ENCODE measurements around the gene TIPARP.
"Not testable (repeated sequence)": the region's sequence is repeated elsewhere in the genome, so short reads cannot be mapped to it uniquely, and the experiment has no call there.

TIPARP gene

DNA sequence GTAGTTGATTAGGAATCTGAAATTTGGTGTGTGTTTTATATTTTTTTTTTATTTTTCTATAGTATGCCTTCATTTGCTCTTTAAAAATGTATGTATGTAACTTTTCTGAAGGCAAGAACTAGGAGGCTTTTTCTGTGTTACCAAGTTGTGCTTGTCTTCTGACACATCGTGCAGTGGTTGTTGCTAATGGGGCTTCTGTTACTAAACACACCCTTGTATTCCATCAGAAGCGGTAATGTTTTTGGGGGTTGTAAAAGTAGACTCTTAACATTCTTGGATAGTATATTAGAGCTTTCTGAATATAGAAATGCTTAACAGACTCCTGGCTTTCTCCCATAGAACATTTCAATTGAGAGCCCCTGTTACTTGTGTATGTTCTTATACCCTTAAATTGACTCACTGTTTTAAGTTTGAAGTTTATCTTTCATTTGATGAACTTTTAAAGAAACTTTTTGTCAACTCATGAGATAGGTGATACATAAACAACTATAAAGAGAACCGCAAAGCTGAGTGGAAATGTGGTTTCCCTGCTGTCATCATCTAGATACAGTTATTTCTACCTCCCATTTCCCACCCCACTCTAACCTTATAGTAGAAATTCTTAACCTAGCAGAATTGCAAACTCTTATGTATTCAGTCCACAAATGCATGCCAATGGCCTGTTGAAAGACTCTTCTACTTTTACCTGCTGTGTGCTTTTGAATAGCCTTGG lies 2.5 kb downstream of the TIPARP start:
- DNase-seq, result no peak

DNA sequence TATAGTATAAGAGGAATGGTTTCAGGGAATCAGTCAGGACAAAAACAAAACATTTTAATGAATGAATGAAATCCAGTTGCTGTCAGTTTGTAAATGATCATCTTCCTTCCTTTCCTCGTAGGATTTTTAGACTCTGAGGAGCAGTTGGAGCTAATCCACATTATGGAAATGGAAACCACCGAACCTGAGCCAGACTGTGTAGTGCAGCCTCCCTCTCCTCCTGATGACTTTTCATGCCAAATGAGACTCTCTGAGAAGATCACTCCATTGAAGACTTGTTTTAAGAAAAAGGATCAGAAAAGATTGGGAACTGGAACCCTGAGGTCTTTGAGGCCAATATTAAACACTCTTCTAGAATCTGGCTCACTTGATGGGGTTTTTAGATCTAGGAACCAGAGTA lies 3.1 kb downstream of the TIPARP start:
- DNase-seq, result no peak

DNA sequence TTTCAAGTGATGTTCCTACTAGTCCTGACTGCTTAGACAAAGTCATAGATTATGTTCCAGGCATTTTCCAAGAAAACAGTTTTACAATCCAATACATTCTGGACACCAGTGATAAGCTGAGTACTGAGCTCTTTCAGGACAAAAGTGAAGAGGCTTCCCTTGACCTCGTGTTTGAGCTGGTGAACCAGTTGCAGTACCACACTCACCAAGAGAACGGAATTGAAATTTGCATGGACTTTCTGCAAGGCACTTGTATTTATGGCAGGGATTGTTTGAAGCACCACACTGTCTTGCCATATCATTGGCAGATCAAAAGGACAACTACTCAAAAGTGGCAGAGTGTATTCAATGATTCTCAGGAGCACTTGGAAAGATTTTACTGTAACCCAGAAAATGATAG lies 3.8 kb downstream of the TIPARP start:
- DNase-seq, result no peak

DNA sequence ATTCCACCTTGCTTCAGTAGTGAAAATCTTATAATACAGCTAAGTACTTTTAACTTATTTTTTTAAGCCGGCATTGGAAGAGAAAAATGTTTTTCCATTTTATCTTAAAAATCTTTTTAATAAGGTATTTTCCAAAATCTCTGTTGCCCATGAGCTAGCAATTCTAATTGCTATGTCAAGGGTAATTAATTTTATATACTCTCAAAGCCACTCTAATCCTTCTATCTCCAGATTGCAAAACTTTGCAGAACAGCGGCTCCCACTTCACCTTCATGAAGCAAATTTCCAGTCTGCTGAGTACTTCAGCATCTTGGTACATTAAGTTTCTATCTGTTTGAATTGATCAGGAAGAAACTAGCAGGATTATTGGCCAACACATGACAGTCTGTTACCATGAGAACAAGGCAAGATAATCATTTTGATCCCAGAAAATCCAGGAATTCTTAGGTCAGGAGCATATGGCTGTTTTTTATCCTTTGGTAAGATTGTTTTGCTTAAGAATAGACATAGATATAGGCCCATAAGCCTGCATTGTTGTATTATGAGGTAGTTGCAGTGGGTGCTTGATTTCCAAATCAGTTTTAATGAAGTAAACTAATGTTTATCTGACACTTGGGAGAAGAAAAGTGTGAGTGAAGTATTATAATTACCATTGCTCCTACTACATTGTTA lies 6.0 kb downstream of the TIPARP start:
- no peak for DNase-seq

DNA sequence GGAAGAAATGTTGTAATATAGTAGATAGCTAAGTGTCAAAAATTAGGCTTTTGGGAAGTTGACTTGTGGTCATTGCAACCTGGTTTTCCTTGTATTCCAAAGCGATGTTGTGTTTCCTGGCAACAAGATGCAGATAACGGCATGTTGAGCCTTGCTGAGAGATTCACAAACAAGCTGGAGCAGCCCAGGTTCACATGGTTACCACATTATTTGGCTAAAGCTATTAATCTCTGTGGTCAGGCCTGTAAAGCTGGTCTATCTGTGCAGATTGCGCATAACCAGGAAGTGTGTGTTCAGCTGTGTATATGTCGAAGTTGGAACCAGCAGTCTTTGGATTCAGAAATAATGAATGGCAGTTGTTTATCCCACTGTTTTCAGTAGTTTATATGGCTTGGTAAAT lies 6.6 kb downstream of the TIPARP start:
- peak; percentile 62 for DNase-seq

DNA sequence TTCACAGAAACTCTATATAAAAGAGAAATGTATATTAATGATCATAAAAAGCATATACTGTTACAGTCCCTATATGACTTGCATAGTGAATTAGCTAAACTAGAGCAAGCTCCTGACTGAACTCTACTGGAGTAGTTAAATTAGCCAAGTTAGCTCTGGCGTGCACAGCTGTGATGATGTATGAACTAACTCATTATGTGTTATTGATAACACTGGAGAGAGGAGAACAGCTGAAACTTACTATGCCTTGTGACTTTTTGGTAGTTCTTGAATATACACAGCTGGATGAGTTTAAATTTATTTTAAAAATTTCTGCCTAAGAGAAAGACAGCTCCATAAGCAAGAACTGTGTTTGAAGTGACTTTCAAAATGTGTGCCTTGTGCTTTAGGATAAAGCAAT lies 8.1 kb downstream of the TIPARP start:
- DNase-seq, result no peak

DNA sequence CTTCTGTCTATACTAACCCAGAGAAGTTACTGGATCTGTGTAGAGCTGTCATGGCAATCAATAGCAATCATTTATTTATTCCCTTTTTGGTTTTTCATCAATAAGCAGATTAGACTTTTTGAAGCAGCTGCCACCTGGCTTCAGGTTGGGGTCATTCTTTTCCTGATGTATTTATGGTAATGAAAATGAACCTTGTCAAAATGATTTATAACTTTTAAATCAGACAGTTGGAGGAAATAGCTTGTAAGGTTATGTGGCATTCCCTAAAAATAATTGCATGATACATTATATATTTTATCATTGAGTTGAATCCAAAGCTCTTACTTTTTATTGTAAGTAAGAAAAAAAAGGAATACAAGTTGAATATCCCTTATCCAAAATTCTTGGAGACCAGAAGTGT lies 8.6 kb downstream of the TIPARP start:
- DNase-seq, result no peak

DNA sequence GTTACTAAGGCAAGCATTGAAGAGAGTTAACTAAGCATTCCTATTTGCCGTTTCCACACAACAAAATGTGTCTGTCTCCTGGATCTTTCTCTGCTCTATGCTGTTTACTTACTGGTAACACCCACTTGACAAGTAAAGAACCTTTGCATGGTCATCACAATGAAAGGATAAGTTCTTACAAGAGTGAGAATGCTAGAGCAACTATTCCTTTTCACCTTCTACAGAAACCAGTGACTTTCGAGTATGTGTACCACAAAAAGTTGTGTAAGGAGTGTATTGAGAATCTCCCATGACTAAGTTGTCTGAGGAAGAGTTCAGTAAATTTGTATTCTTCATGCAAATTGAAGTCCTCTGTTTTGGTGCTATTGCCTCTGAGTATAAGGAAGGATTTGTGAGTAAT lies 10.8 kb downstream of the TIPARP start:
- no peak for DNase-seq

DNA sequence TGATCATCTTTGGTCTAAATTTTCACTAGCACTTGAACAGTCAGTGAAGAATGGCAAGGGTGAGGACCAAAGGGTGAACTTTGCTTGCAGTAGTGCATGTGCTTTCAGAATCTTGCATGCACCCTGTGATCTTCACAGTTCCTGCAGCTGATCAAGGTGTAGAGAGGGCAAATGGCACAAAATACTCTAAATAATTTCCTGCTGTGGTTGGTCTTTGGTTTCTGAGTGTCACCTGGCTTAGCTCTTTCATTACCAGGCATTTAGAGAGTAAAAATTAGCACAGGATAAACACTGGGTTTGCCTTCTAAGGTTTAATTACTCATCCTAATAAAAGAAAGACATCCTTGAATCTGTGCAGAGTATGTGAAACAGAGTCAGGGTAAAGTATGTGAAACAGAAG lies 11.4 kb downstream of the TIPARP start:
- no peak for DNase-seq

DNA sequence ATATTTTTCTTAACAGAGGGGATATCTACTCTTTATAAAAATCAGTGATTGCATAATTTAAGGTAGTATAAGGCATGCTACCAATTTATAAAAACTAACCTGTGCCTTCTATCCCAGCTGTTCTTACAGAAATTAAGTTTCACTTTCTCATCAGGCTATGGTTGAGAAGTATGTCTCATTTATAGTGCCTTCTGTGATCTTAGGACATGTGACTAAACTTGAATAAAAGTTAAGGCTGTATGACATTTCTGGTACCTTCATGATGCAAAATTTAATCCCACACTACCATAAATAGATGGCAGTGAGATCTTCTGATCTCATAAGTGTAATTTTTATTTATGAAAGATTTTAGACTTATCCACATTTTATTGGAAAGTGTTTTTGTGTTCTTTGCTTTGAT lies 12.6 kb downstream of the TIPARP start:
- DNase-seq, result no peak

DNA sequence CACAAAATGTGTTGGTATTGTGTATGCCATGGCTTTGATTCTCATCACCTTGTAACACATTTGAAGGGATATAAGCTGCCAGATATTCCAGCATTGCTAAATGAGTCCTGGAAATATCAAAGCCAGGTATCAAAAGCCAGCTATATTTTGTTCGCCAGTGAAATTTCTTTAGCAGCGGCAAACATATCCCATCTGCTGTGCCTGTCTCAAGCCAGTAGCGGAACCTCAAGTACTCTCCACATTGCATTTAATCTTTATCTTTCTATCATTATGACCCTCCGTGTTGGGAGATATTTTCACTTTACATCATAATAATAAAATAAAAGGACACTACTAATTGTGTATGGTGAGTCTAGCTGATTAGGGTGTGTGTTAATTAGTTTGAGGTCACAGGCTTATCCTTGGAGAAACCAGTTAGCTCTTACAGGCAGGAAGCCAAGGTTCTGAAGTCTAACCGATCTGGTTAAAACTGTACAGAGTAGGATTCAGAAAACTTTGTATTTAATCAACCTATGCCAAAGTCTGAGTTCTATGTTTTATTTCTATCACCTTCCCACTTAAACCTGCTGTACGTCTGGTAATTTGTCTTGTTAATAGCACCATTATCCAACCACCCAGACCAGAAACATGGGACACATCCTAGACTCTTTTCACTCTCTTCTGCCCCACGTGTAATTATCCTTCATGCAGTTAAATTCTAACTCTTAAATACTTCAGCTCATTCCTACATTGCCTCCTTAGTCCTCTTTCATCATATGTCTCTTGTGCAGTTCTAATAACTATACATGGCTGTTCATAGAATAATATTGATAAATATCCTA lies 14.5 kb downstream of the TIPARP start:
- DNase-seq, result peak; percentile 77

DNA sequence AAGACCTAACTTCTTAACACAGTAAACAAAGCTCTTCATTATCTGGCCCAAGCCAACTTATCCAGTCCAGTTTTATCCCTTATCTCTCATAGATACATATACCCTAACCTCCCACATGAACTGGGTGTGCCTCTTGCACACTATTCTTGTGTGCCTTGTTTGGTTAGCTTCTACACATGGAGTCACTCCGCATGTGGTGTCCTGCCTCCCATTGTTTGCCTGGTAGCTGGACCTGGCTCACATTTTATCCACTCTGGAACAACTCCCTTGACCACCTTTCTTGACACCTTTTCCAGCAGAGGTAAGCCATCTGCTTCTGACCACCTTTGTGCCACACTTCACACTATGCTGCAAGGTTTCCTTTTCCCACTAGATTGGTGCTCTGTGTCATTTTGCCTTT lies 15.2 kb downstream of the TIPARP start:
- no peak for DNase-seq

DNA sequence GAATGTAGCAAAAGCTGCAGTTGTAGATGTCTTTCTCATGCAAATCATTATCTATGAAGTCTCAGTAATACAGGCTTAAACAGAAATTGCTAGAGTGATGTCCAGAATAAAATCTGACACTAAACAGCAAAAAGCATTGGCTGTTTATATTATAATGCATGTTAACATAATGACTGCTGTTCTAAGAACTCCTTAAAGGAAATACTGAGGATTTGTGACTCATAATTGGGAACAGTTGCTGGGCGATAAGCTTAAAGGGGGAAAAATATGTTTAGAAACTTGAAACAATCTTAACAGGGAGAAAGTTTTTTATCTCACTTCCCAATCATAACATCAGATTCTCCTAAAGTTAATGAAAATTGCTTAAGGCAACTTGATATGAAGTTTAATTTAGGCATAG lies 17.5 kb downstream of the TIPARP start:
- DNase-seq, result no peak

DNA sequence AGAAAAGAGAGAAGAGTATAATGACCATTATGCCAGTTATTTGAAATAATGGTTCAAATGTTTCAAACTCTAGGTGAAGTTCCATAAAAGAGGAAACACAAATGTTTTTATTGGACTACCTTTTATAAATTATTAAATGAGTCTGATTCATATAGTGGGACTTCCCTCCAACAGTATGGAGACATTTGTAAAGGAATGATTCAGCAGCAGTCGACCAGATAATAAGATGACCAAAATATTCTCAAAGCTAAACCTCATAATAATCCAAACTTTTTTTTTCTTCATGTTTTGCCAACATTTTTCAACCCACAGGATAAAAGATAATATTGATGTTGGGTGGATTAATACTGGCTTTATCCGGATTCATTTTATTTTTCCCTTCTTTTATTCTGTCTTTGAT lies 18.8 kb downstream of the TIPARP start:
- no peak for DNase-seq

DNA sequence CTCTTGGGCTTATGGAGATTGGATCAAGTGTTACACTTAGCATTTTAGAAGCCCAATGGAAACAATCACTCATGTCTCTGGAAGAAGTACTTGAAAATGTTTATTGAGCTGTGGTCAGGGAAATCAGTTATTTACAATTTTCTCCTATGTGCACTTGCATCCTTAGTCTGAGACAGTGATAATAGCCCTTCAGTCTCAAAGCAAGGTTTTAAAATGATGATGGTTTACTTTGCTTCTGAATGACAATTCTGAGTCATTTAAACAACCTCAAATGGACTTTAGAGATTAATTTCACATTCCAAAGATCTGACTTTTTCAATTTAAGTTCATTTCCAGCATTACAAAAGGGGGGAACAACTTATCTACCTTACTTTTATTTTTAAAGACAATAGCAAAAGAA lies 20.1 kb downstream of the TIPARP start:
- DNase-seq, result no peak

DNA sequence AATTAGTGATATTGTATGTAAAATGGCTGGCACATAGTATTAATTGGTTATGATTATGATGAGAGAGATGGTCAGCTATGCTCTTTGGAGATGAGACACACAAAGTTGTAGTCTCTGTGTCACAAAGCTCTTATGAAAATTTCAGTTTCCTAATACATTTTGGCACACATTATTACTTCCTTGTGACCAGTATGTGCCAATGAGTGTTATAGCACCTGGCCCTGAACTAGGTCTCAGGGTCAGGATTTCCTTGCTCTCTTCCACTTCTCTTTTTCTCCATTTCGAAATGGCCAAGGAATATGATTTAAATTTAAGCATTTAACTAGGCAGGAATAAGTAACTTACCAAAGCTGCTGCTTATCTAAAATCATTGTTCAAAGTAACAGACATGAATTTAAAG lies 28.0 kb downstream of the TIPARP start:
- DNase-seq, result no peak

DNA sequence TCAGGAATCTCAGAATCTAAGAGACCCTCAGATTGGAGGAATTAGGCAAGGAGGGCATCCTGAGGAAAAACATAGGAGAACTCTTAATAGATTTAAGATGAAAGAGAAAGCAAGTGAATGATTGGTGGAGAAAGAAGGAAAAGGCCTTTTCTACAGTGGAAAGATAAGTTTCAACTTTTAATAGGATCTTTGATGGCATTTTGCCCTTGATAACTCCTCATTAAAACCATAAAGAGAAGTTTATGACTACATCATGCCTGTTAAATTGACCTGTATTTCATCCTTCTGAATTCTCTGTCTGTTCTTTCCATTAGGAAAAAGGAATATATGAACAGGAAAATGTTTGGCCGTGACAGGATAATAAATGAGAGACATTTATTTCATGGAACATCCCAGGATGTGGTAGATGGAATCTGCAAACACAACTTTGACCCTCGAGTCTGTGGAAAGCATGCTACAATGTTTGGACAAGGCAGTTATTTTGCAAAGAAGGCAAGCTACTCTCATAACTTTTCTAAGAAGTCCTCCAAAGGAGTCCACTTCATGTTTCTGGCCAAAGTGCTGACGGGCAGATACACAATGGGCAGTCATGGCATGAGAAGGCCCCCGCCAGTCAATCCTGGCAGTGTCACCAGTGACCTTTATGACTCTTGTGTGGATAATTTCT lies 30.1 kb downstream of the TIPARP start:
- DNase-seq, result no peak

DNA sequence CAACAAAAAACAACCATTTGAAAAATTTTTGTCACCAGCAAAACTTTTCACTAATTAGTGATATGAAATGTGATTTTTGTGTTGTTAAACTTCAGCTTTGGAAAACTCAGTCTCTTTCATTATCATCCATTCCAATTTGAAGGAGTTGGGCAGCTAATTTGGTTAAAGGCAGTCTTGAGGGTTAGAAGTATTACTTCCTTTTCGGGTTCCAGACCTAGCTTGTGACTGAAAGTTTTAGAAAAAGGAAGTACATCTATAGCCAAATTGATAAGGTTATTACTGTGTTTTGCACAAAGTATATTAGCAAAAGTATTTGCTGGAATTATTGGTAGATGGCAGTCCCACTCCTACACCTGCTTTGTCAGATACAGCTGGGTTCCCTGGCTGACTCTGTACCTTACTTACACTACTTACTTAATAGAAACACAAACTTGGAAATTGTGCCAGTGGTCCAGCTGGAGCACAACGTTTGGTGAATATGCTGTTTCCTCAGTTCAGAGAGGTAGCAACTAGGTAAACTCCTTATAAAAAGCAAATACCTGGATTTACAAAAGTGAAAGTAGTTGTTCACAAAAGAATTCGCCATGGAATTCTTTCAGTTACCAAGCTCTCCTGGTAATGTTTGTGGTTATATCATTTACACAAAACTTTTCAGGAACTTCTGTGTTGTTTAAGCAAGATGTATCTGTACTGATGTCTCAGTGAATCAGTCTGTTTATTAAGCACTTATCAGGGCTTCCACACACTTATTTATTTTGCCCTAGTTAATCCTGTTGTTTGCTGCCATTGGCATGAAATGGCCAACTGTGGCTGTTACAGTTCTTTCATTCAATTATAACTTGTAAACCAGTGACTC lies 31.6 kb downstream of the TIPARP start:
- no peak for DNase-seq

DNA sequence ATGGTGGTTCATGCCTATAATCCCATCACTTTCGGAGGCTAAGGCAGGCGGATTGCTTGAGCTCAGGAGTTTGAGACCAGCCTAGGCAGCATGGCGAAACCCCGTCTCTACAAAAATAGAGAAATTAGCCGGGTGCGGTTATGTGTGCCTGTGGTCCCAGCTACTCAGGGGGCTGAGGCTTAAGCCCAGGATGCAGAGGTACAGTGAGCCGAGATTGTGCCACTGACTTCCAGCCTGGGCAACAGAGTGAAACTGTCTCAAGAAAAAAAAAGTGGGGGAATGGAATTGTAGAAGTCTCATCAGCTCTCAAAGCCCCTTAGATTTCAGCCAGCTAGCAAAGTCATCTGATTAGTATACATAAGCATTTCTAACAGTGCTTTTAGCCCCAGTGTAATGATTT lies 33.2 kb downstream of the TIPARP start:
- DNase-seq, result no peak

DNA sequence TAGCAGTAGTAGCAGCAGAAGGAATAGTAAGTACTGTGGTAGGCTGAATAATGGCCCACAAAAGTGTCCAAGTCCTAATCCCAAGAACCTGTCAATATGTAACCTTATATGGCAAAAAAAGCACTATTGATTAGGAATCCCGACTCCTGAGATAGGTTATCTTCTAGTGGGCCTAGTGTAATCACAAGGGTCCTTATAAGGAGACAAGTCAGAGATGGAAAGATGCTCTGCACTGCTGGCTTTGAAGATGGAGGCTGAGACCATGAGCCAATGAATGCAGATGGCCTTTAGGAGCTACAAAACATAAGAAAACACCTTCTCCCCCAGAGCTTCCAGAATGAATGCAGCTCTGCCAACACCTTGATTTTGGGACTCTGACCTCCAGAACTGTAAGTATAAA lies 36.0 kb downstream of the TIPARP start:
- no peak for DNase-seq

DNA sequence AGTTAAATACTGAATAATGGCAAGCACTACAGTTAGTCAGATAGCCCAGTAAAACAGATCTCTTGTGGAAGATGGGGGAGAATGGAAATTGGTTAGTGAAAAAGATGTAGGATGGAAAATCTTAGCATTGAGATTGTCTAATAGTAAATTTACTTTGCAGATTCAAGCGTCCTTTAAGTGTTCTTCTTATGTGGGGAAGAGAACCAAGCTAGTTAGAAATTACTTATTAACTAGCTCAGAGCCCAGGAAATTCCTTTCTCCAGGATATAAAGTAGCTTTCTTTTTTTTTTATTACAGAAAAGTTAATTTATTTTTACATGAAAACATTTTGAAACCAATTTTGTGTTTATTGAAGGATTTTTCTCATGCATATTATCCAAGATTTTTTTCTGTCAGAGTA lies 36.7 kb downstream of the TIPARP start:
- no peak for DNase-seq

DNA sequence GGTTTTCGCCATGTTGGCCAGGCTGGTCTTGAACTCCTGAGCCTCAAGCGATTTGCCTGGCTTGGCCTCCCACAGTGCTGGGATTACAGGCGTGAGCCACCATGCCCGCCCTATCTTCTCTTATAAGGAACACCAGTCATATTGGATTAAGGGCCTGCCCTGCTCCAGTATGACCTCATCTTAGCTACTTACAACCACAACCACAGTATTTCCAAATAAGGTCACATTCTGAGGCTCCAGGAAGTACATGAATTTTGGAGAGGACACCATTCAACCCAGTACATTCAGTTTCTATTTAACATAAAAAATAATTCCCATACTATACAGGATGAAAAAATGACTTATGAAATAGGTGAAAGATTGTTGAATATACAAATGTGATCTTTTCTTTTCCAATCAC lies 37.6 kb downstream of the TIPARP start:
- DNase-seq, result not testable (repeated sequence)

Measured in DMS 273 treated with DMSO at 0.1 percent for 48 hours (cell line).